ENCODE results near the gene ZWILCH.
"Not testable (repeated sequence)": the region's sequence is repeated elsewhere in the genome, so short reads cannot be mapped to it uniquely, and the experiment has no call there.

Gene ZWILCH

DNA sequence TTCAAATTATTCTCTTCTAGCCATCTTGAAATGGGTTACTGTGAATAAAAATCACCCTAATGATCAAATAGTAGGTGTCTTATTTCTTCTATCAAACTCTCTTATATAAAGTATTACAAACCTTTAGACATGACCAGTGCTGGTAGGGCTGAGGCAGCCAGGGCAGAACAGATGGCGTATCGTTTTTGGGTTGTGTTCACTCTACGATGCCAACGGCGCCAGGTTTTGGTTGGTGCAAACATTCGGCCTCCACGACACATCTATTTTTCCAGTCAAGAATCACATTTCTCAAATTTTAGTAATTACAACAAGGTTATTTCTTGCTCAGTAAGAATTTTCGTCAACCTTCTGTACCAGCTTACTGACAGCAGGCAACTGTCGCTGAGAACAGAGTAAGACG lies 2.6 kb upstream of the ZWILCH start:
- DNase-seq (ENCODE audit: low read depth), result no peak
- peak overlapping the region; percentile 80 for H3K4me3 ChIP-seq (ENCODE audit: low read depth, low read length)
- TF ChIP-seq, protein P1, sequence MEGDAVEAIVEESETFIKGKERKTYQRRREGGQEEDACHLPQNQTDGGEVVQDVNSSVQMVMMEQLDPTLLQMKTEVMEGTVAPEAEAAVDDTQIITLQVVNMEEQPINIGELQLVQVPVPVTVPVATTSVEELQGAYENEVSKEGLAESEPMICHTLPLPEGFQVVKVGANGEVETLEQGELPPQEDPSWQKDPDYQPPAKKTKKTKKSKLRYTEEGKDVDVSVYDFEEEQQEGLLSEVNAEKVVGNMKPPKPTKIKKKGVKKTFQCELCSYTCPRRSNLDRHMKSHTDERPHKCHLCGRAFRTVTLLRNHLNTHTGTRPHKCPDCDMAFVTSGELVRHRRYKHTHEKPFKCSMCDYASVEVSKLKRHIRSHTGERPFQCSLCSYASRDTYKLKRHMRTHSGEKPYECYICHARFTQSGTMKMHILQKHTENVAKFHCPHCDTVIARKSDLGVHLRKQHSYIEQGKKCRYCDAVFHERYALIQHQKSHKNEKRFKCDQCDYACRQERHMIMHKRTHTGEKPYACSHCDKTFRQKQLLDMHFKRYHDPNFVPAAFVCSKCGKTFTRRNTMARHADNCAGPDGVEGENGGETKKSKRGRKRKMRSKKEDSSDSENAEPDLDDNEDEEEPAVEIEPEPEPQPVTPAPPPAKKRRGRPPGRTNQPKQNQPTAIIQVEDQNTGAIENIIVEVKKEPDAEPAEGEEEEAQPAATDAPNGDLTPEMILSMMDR (IDR thresholded peaks at IDR 0.05; ENCODE audit: low read depth, low read length, missing control alignments), result no peak

DNA sequence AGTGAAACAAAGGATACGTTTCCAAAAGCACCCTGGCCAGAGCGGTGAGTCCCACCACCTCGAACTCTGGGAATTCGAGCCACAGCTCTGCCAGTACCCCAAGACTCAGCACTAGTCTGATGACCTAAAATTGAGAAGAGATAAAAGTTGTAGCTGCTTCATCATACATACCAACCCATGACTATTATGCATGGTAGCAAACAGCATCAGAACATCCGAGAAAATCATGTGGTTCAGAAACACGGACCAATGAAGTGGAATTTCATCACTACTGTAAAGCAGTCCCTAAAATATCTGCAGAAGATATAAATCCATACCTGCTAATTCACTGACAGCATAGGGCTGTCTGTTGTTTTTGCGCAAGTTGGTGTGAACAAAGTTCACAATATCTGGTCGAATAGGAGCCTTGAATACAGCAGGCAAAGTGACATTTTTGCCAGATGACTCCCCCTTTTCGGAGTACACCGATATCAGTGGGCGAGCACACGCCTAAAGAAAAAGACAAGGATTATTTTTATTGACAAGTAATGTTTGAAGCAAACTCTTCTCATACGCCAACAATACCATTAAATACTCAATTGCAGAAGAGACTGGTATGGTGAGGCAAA lies 2.0 kb upstream of the ZWILCH start:
- not testable (repeated sequence) for DNase-seq (ENCODE audit: low read depth)
- H3K4me3 ChIP-seq (ENCODE audit: low read depth, low read length), result peak overlapping the region; percentile 80

DNA sequence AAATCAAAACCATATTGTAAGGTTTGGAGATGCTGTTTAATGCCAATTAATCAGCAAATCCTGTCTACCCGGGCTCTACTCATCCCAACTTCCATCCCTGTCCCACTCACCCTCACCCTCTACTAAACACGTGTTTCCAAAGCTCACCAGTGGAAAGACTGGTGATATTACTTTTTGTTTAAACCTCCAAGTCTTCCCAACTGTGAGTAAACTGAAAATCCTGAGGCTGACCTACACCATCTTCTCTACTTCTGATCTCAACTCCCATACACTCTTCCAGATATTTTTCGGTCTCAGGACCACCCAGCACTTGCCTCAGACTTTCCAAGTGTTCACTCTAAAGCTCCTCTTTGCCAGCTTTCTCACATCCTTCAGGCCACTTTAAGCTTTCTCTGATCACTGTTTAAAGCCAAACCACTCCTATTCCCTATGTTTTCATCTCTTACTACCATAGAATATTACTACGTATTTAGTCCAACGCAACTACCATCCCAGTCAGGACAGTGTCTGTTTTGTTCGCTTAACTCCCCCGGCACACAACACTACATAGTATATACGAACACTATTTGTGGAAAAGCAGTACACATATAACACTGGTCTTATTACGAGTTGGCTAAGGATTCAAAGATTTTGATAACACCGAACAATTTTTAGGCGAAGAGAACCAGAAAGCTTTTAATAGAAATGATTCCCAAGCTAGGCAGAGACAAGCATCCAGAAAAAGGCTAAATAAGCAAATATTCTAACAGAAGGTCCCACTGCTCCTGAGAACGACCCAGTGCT lies 1.2 kb upstream of the ZWILCH start:
- no peak for DNase-seq (ENCODE audit: low read depth)
- H3K4me3 ChIP-seq (ENCODE audit: low read depth, low read length), result peak overlapping the region; percentile 80
- TF ChIP-seq, protein P1 (IDR thresholded peaks at IDR 0.05; ENCODE audit: low read depth, low read length, missing control alignments), result no peak

DNA sequence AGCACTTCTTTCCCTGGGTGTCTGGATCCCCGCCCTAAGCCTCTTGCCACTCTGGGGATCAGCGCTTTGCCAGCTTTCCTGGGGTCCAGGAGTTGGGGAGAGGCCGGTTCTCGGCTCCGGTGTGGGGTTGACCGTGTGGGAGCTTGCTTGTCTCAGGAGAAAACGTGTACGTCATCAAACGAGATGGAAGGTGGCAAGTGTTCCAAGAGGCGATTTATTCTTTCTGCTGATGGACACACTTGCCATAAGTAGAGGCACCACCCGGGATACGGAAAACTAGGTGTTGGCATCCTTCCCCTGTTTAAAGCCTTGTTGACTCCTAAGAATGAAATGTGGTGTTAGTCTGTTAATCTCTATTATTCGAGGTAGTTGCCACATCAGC lies 295 bp downstream of the ZWILCH start:
- no peak for DNase-seq (ENCODE audit: low read depth)
- H3K4me3 ChIP-seq (ENCODE audit: low read depth, low read length), result peak overlapping the region; percentile 80
- TF ChIP-seq, protein P1 (IDR thresholded peaks at IDR 0.05; ENCODE audit: low read depth, low read length, missing control alignments), result no peak

DNA sequence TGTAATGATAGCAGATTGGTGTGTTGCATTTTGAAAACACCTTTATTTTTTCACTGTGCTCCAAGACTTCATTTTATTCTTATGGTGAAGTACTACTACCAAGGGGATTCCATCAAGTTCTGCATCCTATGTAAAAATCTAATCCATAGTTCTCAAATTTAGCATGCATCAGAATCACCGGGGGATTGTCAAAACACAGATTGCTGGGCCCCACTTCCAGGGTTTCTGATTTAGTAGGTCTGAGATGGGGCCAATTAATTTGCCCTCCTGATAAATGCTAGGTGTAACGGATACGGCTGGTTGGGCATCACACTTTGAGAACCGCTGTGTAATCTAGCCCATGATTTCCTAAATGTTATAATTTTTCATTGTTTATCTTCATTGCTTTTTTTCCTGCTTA lies 692 bp downstream of the ZWILCH start:
- H3K4me3 ChIP-seq (ENCODE audit: low read depth, low read length), result peak overlapping the region; percentile 80
- DNase-seq (ENCODE audit: low read depth), result no peak
- TF ChIP-seq, protein P1 (IDR thresholded peaks at IDR 0.05; ENCODE audit: low read depth, low read length, missing control alignments), result no peak

DNA sequence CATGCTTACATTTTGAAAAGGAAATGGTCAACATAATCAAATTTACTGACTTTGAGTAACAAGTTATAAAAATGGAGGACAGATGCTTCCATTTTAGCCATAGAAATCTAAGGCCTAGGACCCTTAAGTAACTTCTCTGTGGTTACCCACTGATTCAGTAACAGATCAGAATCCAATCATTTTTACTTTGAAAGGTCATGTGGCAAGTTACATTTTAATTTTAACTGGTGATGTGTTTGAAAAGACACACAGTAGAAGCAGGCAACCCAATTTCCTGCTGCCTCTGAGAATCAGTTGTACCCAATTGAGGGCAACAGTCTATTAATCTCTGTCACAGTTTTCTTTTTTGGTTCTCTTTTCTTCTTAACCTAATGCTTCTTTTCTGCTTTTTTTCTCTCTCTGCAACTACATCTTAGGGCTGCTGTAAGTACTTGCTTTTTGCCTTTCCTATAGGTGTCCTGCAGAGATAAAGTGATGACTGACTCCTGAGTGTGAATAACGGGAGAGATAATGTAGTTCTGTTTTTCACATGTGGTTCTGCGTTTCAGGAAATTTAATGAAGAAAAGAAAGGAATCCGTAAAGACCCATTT lies 3.3 kb downstream of the ZWILCH start:
- H3K4me3 ChIP-seq (ENCODE audit: low read depth, low read length), result no peak overlapping the region
- DNase-seq (ENCODE audit: low read depth), result no peak
- TF ChIP-seq, protein P1 (IDR thresholded peaks at IDR 0.05; ENCODE audit: low read depth, low read length, missing control alignments), result no peak

DNA sequence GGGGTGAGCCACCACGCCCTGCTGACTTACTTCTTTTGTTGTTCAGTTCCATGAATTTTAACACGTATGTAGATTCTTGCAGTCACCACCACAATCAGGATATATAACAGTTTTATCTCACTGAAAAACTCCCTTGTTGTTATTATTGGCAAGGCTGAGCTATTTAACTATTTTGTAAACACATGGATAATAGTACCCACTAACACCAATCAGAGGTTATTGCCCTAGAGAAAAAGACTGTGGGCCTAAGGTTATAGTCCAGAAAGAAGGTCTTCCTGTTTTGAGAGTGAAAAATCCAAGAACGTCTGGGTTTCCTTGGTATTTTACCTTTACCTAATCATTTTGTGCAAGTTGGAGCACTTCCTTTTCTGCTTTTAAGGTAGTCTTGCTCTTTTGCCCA lies 9.5 kb downstream of the ZWILCH start:
- TF ChIP-seq, protein P1 (IDR thresholded peaks at IDR 0.05; ENCODE audit: low read depth, low read length, missing control alignments), result no peak
- H3K4me3 ChIP-seq (ENCODE audit: low read depth, low read length), result no peak overlapping the region
- no peak for DNase-seq (ENCODE audit: low read depth)

Measured in GM12864 (cell line).